Heart right ventricle (tissue), 16 donors: ENCODE data around the gene CACNA1B. TPM values are rescaled to one million over a fixed set of nuclear protein-coding genes. Genes with fewer than 3 reads are reported as not detected.

Experiments
- ATAC-seq, 8 donors: fragments of 200-7000 bp; cut with Tn5 transposase; one replicate each; pipeline ENCODE4 v1.9.1; 2020; ENCODE audit warnings: mild to moderate bottlenecking in 8 of 8, moderate library complexity in 8 of 8, moderate number of reproducible peaks in 1 of 8
- DNase-seq, 2 donors: peaks; one replicate each; pipeline ENCODE4 v3.0.0-alpha.2; 2020
- H3K27ac ChIP-seq, 10 donors: fragments of 200-600 bp; sonication (generic) in 2 of 10; one replicate each; pipeline versions ENCODE4 v1.5.0 to v1.8.0; 2020 to 2022; ENCODE audit warnings: mild to moderate bottlenecking in 3 of 10
- H3K27me3 ChIP-seq, 7 donors: fragments of 200-600 bp; one replicate each; pipeline ENCODE4 v1.8.0; 2021 to 2022; ENCODE audit warnings: mild to moderate bottlenecking in 2 of 7
- H3K36me3 ChIP-seq, 9 donors: fragments of 200-600 bp; sonication (generic) in 1 of 9; one replicate each; pipeline versions ENCODE4 v1.5.0 to v1.8.0; 2020 to 2022; ENCODE audit warnings: mild to moderate bottlenecking in 2 of 9
- H3K4me1 ChIP-seq, 9 donors: fragments of 200-600 bp; sonication (generic) in 1 of 9; one replicate each; pipeline versions ENCODE4 v1.5.0 to v1.8.0; 2020 to 2022; ENCODE audit warnings: mild to moderate bottlenecking in 4 of 9
- H3K4me3 ChIP-seq, 10 donors: fragments of 200-600 bp; sonication (generic) in 2 of 10; one replicate each; pipeline versions ENCODE4 v1.5.0 to v1.8.0; 2020 to 2022; ENCODE audit warnings: mild to moderate bottlenecking in 7 of 10, moderate library complexity in 2 of 10
- H3K9me3 ChIP-seq, 11 donors: fragments of 200-600 bp in 10 of 11; sonication (generic) in 2 of 11; one replicate each; pipeline versions ENCODE4 v1.5.0 to v1.8.0; 2013 to 2022; ENCODE audit warnings: mild to moderate bottlenecking in 2 of 11, control low read depth in 1 of 11, moderate library complexity in 1 of 11
- CTCF ChIP-seq, 9 donors: fragments of 200-600 bp; sonication (generic) in 2 of 9; IDR thresholded peaks; one replicate each; pipeline versions ENCODE4 v1.5.0 to v1.8.0; 2021 to 2022; ENCODE audit warnings: antibody characterized with exemption in 9 of 9, mild to moderate bottlenecking in 5 of 9, moderate library complexity in 1 of 9
- WGBS, 2 donors: extraction: QIAGEN DNeasy Blood & Tissue Kit; methylation state at CpG; one replicate each; pipeline ENCODE4 v1.1.7; 2013; ENCODE audit warnings: inconsistent platforms in 1 of 2; 5-methylcytosine and 5-hydroxymethylcytosine counted together
- intact Hi-C, 10 donors: fragments of 100-400 bp; cut with DNase I; formaldehyde crosslinking; loops; one replicate each; pipeline versions ENCODE4 v1.11.1 to v1.14.2; 2022
- polyA plus RNA-seq, 2 donors: library from polyadenylated mRNA; stranded (reverse); fragments of 200-250 nt; gene quantifications; one replicate each; pipeline ENCODE4 v1.2.3, GENCODE V29; 2013
- total RNA-seq, 10 donors: library from RNA; stranded (reverse); fragmentation: NEBNext Ultra II Directional in 3 of 10; extraction: Animal tissue kit (Norgen Biotek cat#: 25700) in 3 of 10; gene quantifications; one replicate each; pipeline versions ENCODE4 v1.2.1 to v1.2.4, GENCODE V29; 2021 to 2023
- donor health status: Arrhythmogenic right ventricular cardiomyopathy.
- donor health status: ischemic (EF 13 %, LVEDD 7.1; RV severe dilation, severe dysfunction).
- donor health status: healthy with polysubstance abuse.
- donor health status: DM: no; HTN: yes; CAD: no.
- donor health status: DM: no; HTN: no; CAD: no.
- donor health status: ischemic (EF 25% LVEDD 6.9; RV normal size, moderate dysfunction).
- donor health status: ischemic (EF 25% LVEDD 5.7; RV mildly dilated, moderate dysfunction).
- donor health status: healthy.
- donor health status: DM: yes; HTN: yes; CAD: no.
- donor health status: Ischemic cardiomyopathy.
- donor health status: ischemic (EF 35%, LVEDD 5.7; RV mildly dilated, moderate dysfunction).
- donor health status: nonischemic (EF 11% LVEDD 7.7; RV severe dilation, severe dysfunction).
- donor health status: DM: yes; HTN: yes; CAD: no.
- donor health status: PGD.
- donor health status: ischemic (EF 29% LVEDD 5.4; RV normal size, mild dysfunction).
- donor health status: nonischemic (EF 23%, LVEDD 6.1; RV moderate dilation, normal function).

CACNA1B gene
- total and polyA plus RNA-seq, 12 donors, result under 0.01 to 0.66 (median 0.15) TPM; not detected in 1

GRCh38 chr9:138009803-138010690 lies 132.5 kb downstream of the CACNA1B start:
- Histone ChIP-seq H3K27me3 (peaks cover 0 to 4% (median 0%) of the 10 kb centered on the region in 7 donors), H3K36me3 (no peaks in the 10 kb centered on the region), H3K4me1 (no peaks in the 10 kb centered on the region), H3K4me3 (no peak overlapping the region), H3K27ac (no peak overlapping the region), H3K9me3 (no peaks in the 10 kb centered on the region)
- intact Hi-C loops, result loop anchor here in 1 of 10 donors (10.0 kb wide), 1 partner anchor 65 kb away; no protein-coding TSS in a partner anchor
- ATAC-seq (no peak), DNase-seq (peak in 1 of 2 donors; percentile 3)
- WGBS, 2 donors, result 78 to 80% methylated on average over 16 of the region's 16 CpGs
- no peak for TF ChIP-seq CTCF (IDR thresholded peaks at IDR 0.05)

- ATAC-seq, result no peak
- Histone ChIP-seq H3K27ac (no peak overlapping the region), H3K9me3 (no peaks in the 10 kb centered on the region), H3K36me3 (no peaks in the 10 kb centered on the region), H3K4me3 (no peak overlapping the region), H3K4me1 (no peaks in the 10 kb centered on the region), H3K27me3 (peaks cover 0 to 4% (median 0%) of the 10 kb centered on the region in 7 donors)
- WGBS, 2 donors, result 77% methylated on average over 8 of the region's 8 CpGs
- no peak for DNase-seq
- intact Hi-C loops, result no loop called here
- no peak for TF ChIP-seq CTCF (IDR thresholded peaks at IDR 0.05)
Measured at GRCh38 chr9:138010861-138011260, 133.3 kb downstream of the CACNA1B start.

- Histone ChIP-seq H3K4me3 (no peak overlapping the region), H3K4me1 (no peaks in the 10 kb centered on the region), H3K27me3 (peaks cover 0 to 4% (median 0%) of the 10 kb centered on the region in 7 donors), H3K36me3 (no peaks in the 10 kb centered on the region), H3K9me3 (no peaks in the 10 kb centered on the region), H3K27ac (no peak overlapping the region)
- intact Hi-C loops, result no loop called here
- TF ChIP-seq CTCF (IDR thresholded peaks at IDR 0.05), result no peak
- DNase-seq, result no peak
- ATAC-seq, result no peak
- 81 to 93% methylated on average over 4 of the region's 4 CpGs for WGBS, 2 donors
Measured at GRCh38 chr9:138011951-138012500, 134.4 kb downstream of the CACNA1B start.

- TF ChIP-seq CTCF (IDR thresholded peaks at IDR 0.05), result no peak
- H3K36me3 ChIP-seq, result no peaks in the 10 kb centered on the region
- ATAC-seq (no peak), DNase-seq (no peak)
- intact Hi-C loops, result no loop called here
- 63 to 76% methylated on average over 2 of the region's 2 CpGs for WGBS, 2 donors
- no peaks in the 10 kb centered on the region for H3K4me1 ChIP-seq
- H3K27me3 ChIP-seq, result peaks cover 0 to 6% (median 0%) of the 10 kb centered on the region in 7 donors
- H3K9me3 ChIP-seq, result no peaks in the 10 kb centered on the region
- H3K27ac ChIP-seq, result no peak overlapping the region
- H3K4me3 ChIP-seq, result no peak overlapping the region
Measured at GRCh38 chr9:138013273-138013672, 135.7 kb downstream of the CACNA1B start.
